ENCODE measurements around the gene CSRNP3. TPM values are rescaled to one million over a fixed set of nuclear protein-coding genes. Genes with fewer than 3 reads are reported as not detected.

CSRNP3 gene
- total and polyA plus RNA-seq, 10 of the 15 experiments (the other 5 are each of a cell fraction or from before 2014, with no cell fraction given) = 0.03 to 5.2 (median 0.11) TPM; not detected in 1

DNA sequence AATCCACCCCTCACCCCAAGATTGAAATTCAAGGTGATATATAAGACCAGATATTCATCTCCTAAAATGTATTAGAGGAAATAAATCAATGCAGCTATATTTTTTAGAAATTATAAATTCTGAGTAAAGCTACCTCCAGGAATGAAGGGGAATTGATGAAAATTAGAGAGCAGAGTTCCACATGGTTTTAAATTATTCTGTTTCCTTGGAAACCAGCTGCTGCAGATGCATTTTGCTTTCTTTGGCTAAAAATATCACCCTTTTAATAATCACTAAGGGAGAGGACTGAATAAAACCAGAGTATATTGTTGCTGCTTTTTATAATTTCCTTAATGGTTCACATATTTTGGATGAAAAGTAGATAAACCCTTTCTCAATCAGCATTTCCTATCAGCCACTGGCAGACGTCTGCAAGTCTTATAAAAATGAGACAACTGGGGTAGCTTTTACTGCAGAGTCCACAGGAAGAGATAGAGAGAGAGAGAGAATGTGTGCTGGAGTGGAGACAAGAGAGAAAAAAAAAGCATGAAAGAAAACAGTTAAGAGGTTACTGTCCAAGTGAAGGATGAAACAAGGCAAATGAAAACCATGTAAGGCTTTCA is 2.0 kb downstream of the CSRNP3 start:
- no TSS peak for BruUV-seq (replicated peaks)
- WGBS (ENCODE audit: insufficient coverage, insufficient replicate concordance, low lambda C conversion rate, missing lambda C conversion rate) = 0% methylated on average over 1 of the region's 1 CpG
- TF ChIP-seq CREM (IDR thresholded peaks at IDR 0.05; ENCODE audit: low read depth) (no peak), BHLHE40 (IDR thresholded peaks at IDR 0.05; ENCODE audit: borderline replicate concordance in 1 of 2, low read depth in 2 of 2, low read length in 1 of 2) (no peak), CHD2 (IDR thresholded peaks at IDR 0.05; ENCODE audit: borderline replicate concordance, low read depth, low read length) (no peak), POU2F2 (IDR thresholded peaks at IDR 0.05; ENCODE audit: borderline replicate concordance, low read depth, low read length) (no peak), IKZF1 (conservative IDR thresholded peaks at IDR 0.05) (no peak), ZBED1 (IDR thresholded peaks at IDR 0.05; ENCODE audit: borderline replicate concordance) (no peak), TARDBP (IDR thresholded peaks at IDR 0.05; ENCODE audit: borderline replicate concordance) (no peak), CBFB (IDR thresholded peaks at IDR 0.05; ENCODE audit: low read depth) (no peak), ESRRA (IDR thresholded peaks at IDR 0.05; ENCODE audit: low read length) (no peak), MTA3 (IDR thresholded peaks at IDR 0.05; ENCODE audit: borderline replicate concordance, low read length) (no peak)
- TF ChIP-seq, protein P1, sequence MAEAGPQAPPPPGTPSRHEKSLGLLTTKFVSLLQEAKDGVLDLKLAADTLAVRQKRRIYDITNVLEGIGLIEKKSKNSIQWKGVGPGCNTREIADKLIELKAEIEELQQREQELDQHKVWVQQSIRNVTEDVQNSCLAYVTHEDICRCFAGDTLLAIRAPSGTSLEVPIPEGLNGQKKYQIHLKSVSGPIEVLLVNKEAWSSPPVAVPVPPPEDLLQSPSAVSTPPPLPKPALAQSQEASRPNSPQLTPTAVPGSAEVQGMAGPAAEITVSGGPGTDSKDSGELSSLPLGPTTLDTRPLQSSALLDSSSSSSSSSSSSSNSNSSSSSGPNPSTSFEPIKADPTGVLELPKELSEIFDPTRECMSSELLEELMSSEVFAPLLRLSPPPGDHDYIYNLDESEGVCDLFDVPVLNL (IDR thresholded peaks at IDR 0.05; ENCODE audit: low read depth, low read length) = no peak
- TF ChIP-seq, protein P2, sequence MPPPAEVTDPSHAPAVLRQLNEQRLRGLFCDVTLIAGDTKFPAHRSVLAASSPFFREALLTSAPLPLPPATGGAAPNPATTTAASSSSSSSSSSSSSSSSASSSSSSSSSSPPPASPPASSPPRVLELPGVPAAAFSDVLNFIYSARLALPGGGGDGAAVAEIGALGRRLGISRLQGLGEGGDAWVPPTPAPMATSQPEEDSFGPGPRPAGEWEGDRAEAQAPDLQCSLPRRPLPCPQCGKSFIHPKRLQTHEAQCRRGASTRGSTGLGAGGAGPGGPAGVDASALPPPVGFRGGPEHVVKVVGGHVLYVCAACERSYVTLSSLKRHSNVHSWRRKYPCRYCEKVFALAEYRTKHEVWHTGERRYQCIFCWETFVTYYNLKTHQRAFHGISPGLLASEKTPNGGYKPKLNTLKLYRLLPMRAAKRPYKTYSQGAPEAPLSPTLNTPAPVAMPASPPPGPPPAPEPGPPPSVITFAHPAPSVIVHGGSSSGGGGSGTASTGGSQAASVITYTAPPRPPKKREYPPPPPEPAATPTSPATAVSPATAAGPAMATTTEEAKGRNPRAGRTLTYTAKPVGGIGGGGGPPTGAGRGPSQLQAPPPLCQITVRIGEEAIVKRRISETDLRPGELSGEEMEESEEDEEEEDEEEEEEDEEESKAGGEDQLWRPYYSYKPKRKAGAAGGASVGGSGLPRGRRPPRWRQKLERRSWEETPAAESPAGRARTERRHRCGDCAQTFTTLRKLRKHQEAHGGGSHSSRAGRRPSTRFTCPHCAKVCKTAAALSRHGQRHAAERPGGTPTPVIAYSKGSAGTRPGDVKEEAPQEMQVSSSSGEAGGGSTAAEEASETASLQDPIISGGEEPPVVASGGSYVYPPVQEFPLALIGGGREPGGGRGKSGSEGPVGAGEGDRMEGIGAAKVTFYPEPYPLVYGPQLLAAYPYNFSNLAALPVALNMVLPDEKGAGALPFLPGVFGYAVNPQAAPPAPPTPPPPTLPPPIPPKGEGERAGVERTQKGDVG (CRISPR knock-in tag; IDR thresholded peaks at IDR 0.05) = no peak
- TF ChIP-seq, protein P3, sequence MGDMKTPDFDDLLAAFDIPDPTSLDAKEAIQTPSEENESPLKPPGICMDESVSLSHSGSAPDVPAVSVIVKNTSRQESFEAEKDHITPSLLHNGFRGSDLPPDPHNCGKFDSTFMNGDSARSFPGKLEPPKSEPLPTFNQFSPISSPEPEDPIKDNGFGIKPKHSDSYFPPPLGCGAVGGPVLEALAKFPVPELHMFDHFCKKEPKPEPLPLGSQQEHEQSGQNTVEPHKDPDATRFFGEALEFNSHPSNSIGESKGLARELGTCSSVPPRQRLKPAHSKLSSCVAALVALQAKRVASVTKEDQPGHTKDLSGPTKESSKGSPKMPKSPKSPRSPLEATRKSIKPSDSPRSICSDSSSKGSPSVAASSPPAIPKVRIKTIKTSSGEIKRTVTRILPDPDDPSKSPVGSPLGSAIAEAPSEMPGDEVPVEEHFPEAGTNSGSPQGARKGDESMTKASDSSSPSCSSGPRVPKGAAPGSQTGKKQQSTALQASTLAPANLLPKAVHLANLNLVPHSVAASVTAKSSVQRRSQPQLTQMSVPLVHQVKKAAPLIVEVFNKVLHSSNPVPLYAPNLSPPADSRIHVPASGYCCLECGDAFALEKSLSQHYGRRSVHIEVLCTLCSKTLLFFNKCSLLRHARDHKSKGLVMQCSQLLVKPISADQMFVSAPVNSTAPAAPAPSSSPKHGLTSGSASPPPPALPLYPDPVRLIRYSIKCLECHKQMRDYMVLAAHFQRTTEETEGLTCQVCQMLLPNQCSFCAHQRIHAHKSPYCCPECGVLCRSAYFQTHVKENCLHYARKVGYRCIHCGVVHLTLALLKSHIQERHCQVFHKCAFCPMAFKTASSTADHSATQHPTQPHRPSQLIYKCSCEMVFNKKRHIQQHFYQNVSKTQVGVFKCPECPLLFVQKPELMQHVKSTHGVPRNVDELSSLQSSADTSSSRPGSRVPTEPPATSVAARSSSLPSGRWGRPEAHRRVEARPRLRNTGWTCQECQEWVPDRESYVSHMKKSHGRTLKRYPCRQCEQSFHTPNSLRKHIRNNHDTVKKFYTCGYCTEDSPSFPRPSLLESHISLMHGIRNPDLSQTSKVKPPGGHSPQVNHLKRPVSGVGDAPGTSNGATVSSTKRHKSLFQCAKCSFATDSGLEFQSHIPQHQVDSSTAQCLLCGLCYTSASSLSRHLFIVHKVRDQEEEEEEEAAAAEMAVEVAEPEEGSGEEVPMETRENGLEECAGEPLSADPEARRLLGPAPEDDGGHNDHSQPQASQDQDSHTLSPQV (IDR thresholded peaks at IDR 0.05) = no peak
- TF ChIP-seq, protein P4, sequence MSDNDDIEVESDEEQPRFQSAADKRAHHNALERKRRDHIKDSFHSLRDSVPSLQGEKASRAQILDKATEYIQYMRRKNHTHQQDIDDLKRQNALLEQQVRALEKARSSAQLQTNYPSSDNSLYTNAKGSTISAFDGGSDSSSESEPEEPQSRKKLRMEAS (IDR thresholded peaks at IDR 0.05; ENCODE audit: low read depth, low read length) = no peak
- Histone ChIP-seq H3K4me1 (ENCODE audit: control insufficient read depth, insufficient read depth, low read length) (no peaks in the 10 kb centered on the region), H3K79me2 (ENCODE audit: control insufficient read depth, insufficient read depth, low read length) (no peaks in the 10 kb centered on the region), H3K9me3 (replicated peaks; ENCODE audit: control insufficient read depth, insufficient read depth, low read length) (no peaks in the 10 kb centered on the region), H3K27me3 (replicated peaks in 1 of 2; ENCODE audit: control insufficient read depth in 2 of 2, insufficient read depth in 2 of 2, low read length in 1 of 2) (no peaks in the 10 kb centered on the region), H3K4me2 (ENCODE audit: control insufficient read depth, insufficient read depth) (no peak overlapping the region), H3K27ac (ENCODE audit: control insufficient read depth, insufficient read depth) (no peak overlapping the region), H3K4me3 (no peak overlapping the region), H3K36me3 (ENCODE audit: control insufficient read depth in 2 of 2, insufficient read depth in 2 of 2, low read length in 1 of 2) (no peaks in the 10 kb centered on the region), H2AFZ (ENCODE audit: control insufficient read depth, low read depth, low read length) (no peak overlapping the region), H4K20me1 (ENCODE audit: control insufficient read depth, insufficient read depth) (no peaks in the 10 kb centered on the region), H3K9ac (ENCODE audit: control insufficient read depth, insufficient read depth, low read length) (no peak overlapping the region)
- CTCF ChIA-PET = interaction anchor here (0.8 to 2.4 kb wide), 12 partner anchors 10 to 230 kb away, joined by 3 to 8 read pairs (median 4); no protein-coding TSS in a partner anchor
- DNase-seq (ENCODE audit: low read depth, low spot score) (no peak), FAIRE-seq (no peak), ATAC-seq (no peak)
- RAD21 ChIA-PET (ENCODE audit: unreplicated experiment) = interaction anchor here (0.7 to 1.9 kb wide), 10 partner anchors 20 to 107 kb away, joined by 3 to 5 read pairs (median 4); no protein-coding TSS in a partner anchor
- POLR2A ChIA-PET = interaction anchor here (1.1 kb wide), 1 partner anchor 12 kb away, joined by 5 read pairs; no protein-coding TSS in a partner anchor
- in situ Hi-C loops (cut with MboI) (no loop called here), intact Hi-C loops (cut with micrococcal nuclease; ENCODE audit: unreplicated experiment) (no loop called here)
- SMC1A ChIA-PET (ENCODE audit: uncharacterized antibody, unreplicated experiment) = interaction anchor here (0.8 to 3.1 kb wide), 18 partner anchors 11 to 204 kb away, joined by 3 to 21 read pairs (median 4); no protein-coding TSS in a partner anchor

Data from GM12878 (cell line).